Caco-2 (cell line): ENCODE results near the gene PLEKHN1. TPM values are rescaled to one million over a fixed set of nuclear protein-coding genes. Genes with fewer than 3 reads are reported as not detected.

Source experiments
- BruUV-seq: library from RNA; stranded (reverse); fragments of 400-500 nt; replicated peaks from 2 replicates; lab custom pipeline; 2021; lab: Mats Ljungman, UMichigan
- CTCF ChIA-PET: fragments of 300-600 bp; sonication (Branson Sonifier 250); formaldehyde crosslinking; loops from one replicate; lab custom pipeline; 2022; ENCODE audit warnings: antibody characterized with exemption; lab: Charles Lee
- POLR2A ChIA-PET: fragments of 300-600 bp; sonication (Branson Sonifier 250); formaldehyde crosslinking; loops from one replicate; lab custom pipeline; 2022; ENCODE audit warnings: antibody characterized with exemption; lab: Charles Lee
- DNase-seq, 2 experiments: peaks; one replicate each; pipeline versions ENCODE4 v3.0.0 to v3.0.0-alpha.2; 2020 to 2022
- H3K27me3 ChIP-seq: replicated peaks from 2 replicates; pipeline ENCODE4 v1.6.0; 2011; ENCODE audit warnings: low read length; ENCODE audit not compliant: control insufficient read depth, insufficient read depth
- H3K36me3 ChIP-seq: 2 replicates; pipeline ENCODE4 v1.5.1; 2011; ENCODE audit warnings: low read length; ENCODE audit not compliant: control insufficient read depth, insufficient read depth
- H3K4me1 ChIP-seq: fragments of 250-450 bp; sonication (Bioruptor Pico); 2 replicates; pipeline ENCODE4 v1.5.1; 2020; ENCODE audit warnings: mild to moderate bottlenecking
- H3K4me3 ChIP-seq: 2 replicates; pipeline ENCODE4 v1.5.1; 2011; ENCODE audit warnings: low read depth, mild to moderate bottlenecking, control low read depth, low read length
- H3K9me3 ChIP-seq: fragments of 250-450 bp; sonication (Bioruptor Pico); 2 replicates; pipeline ENCODE4 v1.5.1; 2020; ENCODE audit warnings: mild to moderate bottlenecking, moderate library complexity
- H3K27ac Mint-ChIP-seq: one replicate; pipeline ENCODE4 v1.8.0; 2022; ENCODE audit warnings: mixed read lengths; ENCODE audit not compliant: unreplicated experiment
- H3K27me3 Mint-ChIP-seq: one replicate; pipeline ENCODE4 v1.8.0; 2022; ENCODE audit warnings: mixed read lengths; ENCODE audit not compliant: insufficient read depth, unreplicated experiment
- H3K36me3 Mint-ChIP-seq: one replicate; pipeline ENCODE4 v1.8.0; 2022; ENCODE audit warnings: mild to moderate bottlenecking, mixed read lengths; ENCODE audit not compliant: insufficient read depth, unreplicated experiment
- H3K4me1 Mint-ChIP-seq: one replicate; pipeline ENCODE4 v1.8.0; 2022; ENCODE audit warnings: low read depth, mixed read lengths; ENCODE audit not compliant: unreplicated experiment
- H3K4me3 Mint-ChIP-seq: one replicate; pipeline ENCODE4 v1.8.0; 2022; ENCODE audit warnings: mild to moderate bottlenecking, moderate library complexity, mixed read lengths; ENCODE audit not compliant: unreplicated experiment
- H3K9me3 Mint-ChIP-seq: one replicate; pipeline ENCODE4 v1.8.0; 2022; ENCODE audit warnings: mixed read lengths; ENCODE audit not compliant: unreplicated experiment
- intact Hi-C: fragments of 100-400 bp; cut with micrococcal nuclease; formaldehyde crosslinking; loops from one replicate; pipeline ENCODE4 v1.10.0; 2022; ENCODE audit not compliant: unreplicated experiment
- total RNA-seq: library from RNA; stranded (reverse); gene quantifications from 2 replicates; pipeline ENCODE4 v1.2.3, GENCODE V29; 2022
- TF ChIP-seq, protein P1 (sequence below), 2 experiments: fragments of 200-600 bp in 1 of 2; IDR thresholded peaks; 1 replicate in 1 of 2; 2 replicates in 1 of 2; pipeline versions ENCODE4 v1.5.1 to v1.8.0; 2011 to 2022; ENCODE audit warnings: antibody characterized with exemption in 1 of 2, control low read depth in 1 of 2, inconsistent platforms in 1 of 2, low read depth in 1 of 2, low read length in 1 of 2, mild to moderate bottlenecking in 1 of 2, moderate library complexity in 1 of 2; ENCODE audit not compliant: insufficient read depth in 1 of 2, severe bottlenecking in 1 of 2, unreplicated experiment in 1 of 2

PLEKHN1 gene
- total RNA-seq, 1 experiment from 2014 or later: 3.1 TPM

DNA sequence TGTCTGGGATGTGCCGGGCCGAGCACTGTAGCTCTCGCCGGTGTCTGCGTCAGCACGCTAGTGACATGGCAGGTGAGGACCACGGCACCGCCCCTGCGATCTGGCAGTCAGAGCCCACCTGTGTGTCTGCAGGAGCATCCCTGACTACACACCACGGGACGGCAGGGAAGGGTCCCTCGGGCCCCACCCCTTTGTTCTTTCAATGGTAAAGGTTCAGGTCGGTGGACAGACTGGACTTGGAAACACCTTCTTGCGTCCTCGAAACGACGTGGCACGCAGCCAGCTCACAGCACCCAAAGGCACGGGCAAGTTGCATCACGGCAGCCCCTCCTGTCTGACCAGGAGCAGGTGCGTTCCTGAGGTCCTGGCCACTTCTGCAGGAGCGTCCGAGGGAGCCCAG is 46.3 kb upstream of the PLEKHN1 start:
- Mint-ChIP-seq H3K4me3 (no peak overlapping the region), H3K27ac (no peak overlapping the region), H3K27me3 (peaks cover 5% of the 10 kb centered on the region), H3K9me3 (no peaks in the 10 kb centered on the region), H3K4me1 (no peaks in the 10 kb centered on the region), H3K36me3 (no peaks in the 10 kb centered on the region)
- ChIA-PET POLR2A (no interaction called here), CTCF (interaction anchor here (1.0 to 1.9 kb wide), 3 partner anchors 15 to 50 kb away, joined by 3 to 10 read pairs (median 6); no protein-coding TSS in a partner anchor)
- Histone ChIP-seq H3K9me3 (no peaks in the 10 kb centered on the region), H3K36me3 (no peaks in the 10 kb centered on the region), H3K4me3 (no peak overlapping the region), H3K4me1 (peaks cover 13% of the 10 kb centered on the region), H3K27me3 (no peaks in the 10 kb centered on the region)
- TF ChIP-seq, protein P1, sequence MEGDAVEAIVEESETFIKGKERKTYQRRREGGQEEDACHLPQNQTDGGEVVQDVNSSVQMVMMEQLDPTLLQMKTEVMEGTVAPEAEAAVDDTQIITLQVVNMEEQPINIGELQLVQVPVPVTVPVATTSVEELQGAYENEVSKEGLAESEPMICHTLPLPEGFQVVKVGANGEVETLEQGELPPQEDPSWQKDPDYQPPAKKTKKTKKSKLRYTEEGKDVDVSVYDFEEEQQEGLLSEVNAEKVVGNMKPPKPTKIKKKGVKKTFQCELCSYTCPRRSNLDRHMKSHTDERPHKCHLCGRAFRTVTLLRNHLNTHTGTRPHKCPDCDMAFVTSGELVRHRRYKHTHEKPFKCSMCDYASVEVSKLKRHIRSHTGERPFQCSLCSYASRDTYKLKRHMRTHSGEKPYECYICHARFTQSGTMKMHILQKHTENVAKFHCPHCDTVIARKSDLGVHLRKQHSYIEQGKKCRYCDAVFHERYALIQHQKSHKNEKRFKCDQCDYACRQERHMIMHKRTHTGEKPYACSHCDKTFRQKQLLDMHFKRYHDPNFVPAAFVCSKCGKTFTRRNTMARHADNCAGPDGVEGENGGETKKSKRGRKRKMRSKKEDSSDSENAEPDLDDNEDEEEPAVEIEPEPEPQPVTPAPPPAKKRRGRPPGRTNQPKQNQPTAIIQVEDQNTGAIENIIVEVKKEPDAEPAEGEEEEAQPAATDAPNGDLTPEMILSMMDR (IDR thresholded peaks at IDR 0.05; ENCODE audit: insufficient read depth in 1 of 2, low read depth in 1 of 2, low read length in 1 of 2, severe bottlenecking in 1 of 2, unreplicated experiment in 1 of 2): no peak
- DNase-seq: no peak
- BruUV-seq: no TSS peak
- intact Hi-C loops: no loop called here

- no peaks in the 10 kb centered on the region for H3K9me3 ChIP-seq
- DNase-seq: no peak
- ChIA-PET POLR2A (no interaction called here), CTCF (interaction anchor here (1.1 to 1.9 kb wide), 2 partner anchors 16 to 18 kb away, joined by 6 to 10 read pairs; no protein-coding TSS in a partner anchor)
- H3K4me3 Mint-ChIP-seq: no peak overlapping the region
- H3K4me1 Mint-ChIP-seq: no peaks in the 10 kb centered on the region
- H3K27me3 Mint-ChIP-seq: peaks cover 5% of the 10 kb centered on the region
- BruUV-seq: no TSS peak
- H3K4me1 ChIP-seq: peaks cover 13% of the 10 kb centered on the region
- H3K36me3 Mint-ChIP-seq: no peaks in the 10 kb centered on the region
- no peaks in the 10 kb centered on the region for H3K36me3 ChIP-seq
- intact Hi-C loops: no loop called here
- no peak overlapping the region for H3K27ac Mint-ChIP-seq
- H3K27me3 ChIP-seq: no peaks in the 10 kb centered on the region
- no peak overlapping the region for H3K4me3 ChIP-seq
- TF ChIP-seq, protein P1 (IDR thresholded peaks at IDR 0.05; ENCODE audit: insufficient read depth in 1 of 2, low read depth in 1 of 2, low read length in 1 of 2, severe bottlenecking in 1 of 2, unreplicated experiment in 1 of 2): no peak
- H3K9me3 Mint-ChIP-seq: no peaks in the 10 kb centered on the region
These were observed 45.8 kb upstream of the PLEKHN1 start for GRCh38 chr1:920521-920920.

GRCh38 chr1:921011-921837 is 45.1 kb upstream of the PLEKHN1 start:
- H3K4me3 Mint-ChIP-seq: no peak overlapping the region
- peaks cover 13% of the 10 kb centered on the region for H3K4me1 ChIP-seq
- H3K36me3 Mint-ChIP-seq: no peaks in the 10 kb centered on the region
- TF ChIP-seq, protein P1 (IDR thresholded peaks at IDR 0.05; ENCODE audit: insufficient read depth in 1 of 2, low read depth in 1 of 2, low read length in 1 of 2, severe bottlenecking in 1 of 2, unreplicated experiment in 1 of 2): peak; percentile 41 to 59
- H3K9me3 ChIP-seq: no peaks in the 10 kb centered on the region
- no peak overlapping the region for H3K4me3 ChIP-seq
- H3K27me3 Mint-ChIP-seq: peaks cover 6% of the 10 kb centered on the region
- ChIA-PET CTCF (interaction anchor here (1.1 kb wide), 1 partner anchor 17 kb away, joined by 10 read pairs; no protein-coding TSS in a partner anchor), POLR2A (no interaction called here)
- peak; percentile 74 to 75 for DNase-seq
- BruUV-seq: no TSS peak
- intact Hi-C loops: no loop called here
- no peaks in the 10 kb centered on the region for H3K36me3 ChIP-seq
- no peaks in the 10 kb centered on the region for H3K4me1 Mint-ChIP-seq
- H3K9me3 Mint-ChIP-seq: no peaks in the 10 kb centered on the region
- H3K27ac Mint-ChIP-seq: no peak overlapping the region
- 0 out of 2 replicates have a peak, but pooled peaks cover 3% of the 10 kb centered on the region for H3K27me3 ChIP-seq
